RWPE2 (cell line): ENCODE measurements around the gene ADAM19.

Source experiments
- ATAC-seq: fragments of 200-7000 bp; cut with Tn5 transposase; 3 replicates; pipeline ENCODE4 v1.9.1; 2021; ENCODE audit warnings: low read depth
- DNase-seq: peaks from one replicate; pipeline ENCODE4 v3.0.0-alpha.2; 2020; ENCODE audit warnings: low spot score
- H3K27ac ChIP-seq: fragments of 450-650 bp; 2 replicates; pipeline ENCODE4 v1.5.1; 2017; ENCODE audit warnings: mild to moderate bottlenecking; ENCODE audit not compliant: poor library complexity, severe bottlenecking
- H3K27me3 ChIP-seq: fragments of 250-450 bp; sonication (Bioruptor Pico); 2 replicates; pipeline ENCODE4 v1.5.1; 2021; ENCODE audit warnings: mild to moderate bottlenecking, moderate library complexity; ENCODE audit not compliant: insufficient read depth, poor library complexity, severe bottlenecking
- H3K36me3 ChIP-seq: fragments of 250-450 bp; sonication (Bioruptor Pico); 2 replicates; pipeline ENCODE4 v1.5.1; 2020; ENCODE audit warnings: low read depth, mild to moderate bottlenecking, moderate library complexity
- H3K4me1 ChIP-seq: fragments of 250-450 bp; sonication (Bioruptor Pico); 2 replicates; pipeline ENCODE4 v1.5.1; 2021; ENCODE audit warnings: mild to moderate bottlenecking, moderate library complexity; ENCODE audit not compliant: insufficient read depth, poor library complexity, severe bottlenecking
- H3K4me3 ChIP-seq: fragments of 250-450 bp; sonication (Bioruptor Pico); 2 replicates; pipeline ENCODE4 v1.5.1; 2021; ENCODE audit warnings: mild to moderate bottlenecking, moderate library complexity; ENCODE audit not compliant: severe bottlenecking
- H3K9me3 ChIP-seq: fragments of 250-450 bp; sonication (Bioruptor Pico); 2 replicates; pipeline ENCODE4 v1.5.1; 2021; ENCODE audit warnings: mild to moderate bottlenecking, moderate library complexity; ENCODE audit not compliant: severe bottlenecking
- CTCF ChIP-seq: fragments of 450-650 bp; IDR thresholded peaks from one replicate; pipeline ENCODE4 v1.5.1; 2017; ENCODE audit warnings: mild to moderate bottlenecking, moderate library complexity; ENCODE audit not compliant: poor library complexity, severe bottlenecking

The ADAM19 gene

GRCh38 chr5:157532022-157532421 lies 43.6 kb downstream of the ADAM19 start:
- no peaks in the 10 kb centered on the region for H3K36me3 ChIP-seq
- no peak for TF ChIP-seq CTCF

GRCh38 chr5:157530226-157530972 lies 45.2 kb downstream of the ADAM19 start:
- no peaks in the 10 kb centered on the region for H3K4me1 ChIP-seq
- H3K36me3 ChIP-seq, result no peaks in the 10 kb centered on the region
- DNase-seq, result no peak
- H3K27me3 ChIP-seq, result no peaks in the 10 kb centered on the region
- no peak overlapping the region for H3K27ac ChIP-seq
- H3K4me3 ChIP-seq, result no peak overlapping the region
- TF ChIP-seq CTCF, result no peak
- H3K9me3 ChIP-seq, result no peaks in the 10 kb centered on the region
- no peak for ATAC-seq

More at GRCh38 chr5:157532022-157532421, 43.6 kb downstream of the ADAM19 start:
- Histone ChIP-seq H3K4me1 (no peaks in the 10 kb centered on the region), H3K27me3 (no peaks in the 10 kb centered on the region), H3K27ac (no peak overlapping the region), H3K9me3 (no peaks in the 10 kb centered on the region), H3K4me3 (no peak overlapping the region)
- ATAC-seq, result no peak
- DNase-seq, result no peak

- DNase-seq, result no peak
- Histone ChIP-seq H3K27ac (no peak overlapping the region), H3K9me3 (no peaks in the 10 kb centered on the region), H3K36me3 (no peaks in the 10 kb centered on the region), H3K4me1 (no peaks in the 10 kb centered on the region), H3K4me3 (no peak overlapping the region), H3K27me3 (no peaks in the 10 kb centered on the region)
- no peak for TF ChIP-seq CTCF
- no peak for ATAC-seq
These were observed 46.6 kb downstream of the ADAM19 start for GRCh38 chr5:157529002-157529401.

- no peak for ATAC-seq
- H3K4me3 ChIP-seq, result no peak overlapping the region
- H3K27me3 ChIP-seq, result no peaks in the 10 kb centered on the region
- no peak for DNase-seq
- no peaks in the 10 kb centered on the region for H3K9me3 ChIP-seq
- no peak for TF ChIP-seq CTCF
- no peaks in the 10 kb centered on the region for H3K36me3 ChIP-seq
- H3K27ac ChIP-seq, result no peak overlapping the region
- no peaks in the 10 kb centered on the region for H3K4me1 ChIP-seq
These were observed 47.4 kb downstream of the ADAM19 start for GRCh38 chr5:157528036-157528632.

GRCh38 chr5:157524887-157525286 lies 50.7 kb downstream of the ADAM19 start:
- Histone ChIP-seq H3K9me3 (no peaks in the 10 kb centered on the region), H3K27ac (no peak overlapping the region), H3K4me1 (no peaks in the 10 kb centered on the region), H3K27me3 (no peaks in the 10 kb centered on the region), H3K36me3 (no peaks in the 10 kb centered on the region), H3K4me3 (no peak overlapping the region)
- ATAC-seq (no peak), DNase-seq (no peak)
- no peak for TF ChIP-seq CTCF
